ENCODE data around the gene MT1G. TPM values are rescaled to one million over a fixed set of nuclear protein-coding genes. Genes with fewer than 3 reads are reported as not detected.
A peak's percentile ranks its signal among the peaks of the same experiment; 100 is the strongest.
"Not testable (repeated sequence)": the region's sequence is repeated elsewhere in the genome, so short reads cannot be mapped to it uniquely, and the experiment has no call there.

MT1G gene
- total RNA-seq, 2 experiments from 2014 or later = 30.6 to 36.2 TPM

- ChIA-PET POLR2A (interaction anchor here (0.6 to 4.7 kb wide), 13 partner anchors 9 to 995 kb away, joined by 3 to 56 read pairs (median 7); partner anchors contain the start of genes MT1F, MT1X, MT2A and NLRC5), CTCF (interaction anchor here (1.3 to 2.8 kb wide), 4 partner anchors 11 to 77 kb away, joined by 3 to 14 read pairs (median 6); no protein-coding TSS in a partner anchor)
- ATAC-seq = peak; percentile 89
- Mint-ChIP-seq H3K27me3 (ENCODE audit: low read depth) (peaks cover 33% of the 10 kb centered on the region), H3K4me1 (ENCODE audit: low read depth) (peaks cover 18% of the 10 kb centered on the region), H3K36me3 (ENCODE audit: low read depth) (no peaks in the 10 kb centered on the region), H3K4me3 (peak within 1 kb of the TSS; percentile 81), H3K27ac (peak within 1 kb of the TSS; percentile 87), H3K9me3 (ENCODE audit: insufficient read depth) (no peaks in the 10 kb centered on the region)
- peak; percentile 77 for DNase-seq
Measured at GRCh38 chr16:56625140-56625942, 42.5 kb downstream of the MT1G start, which contains the start of gene MT1E. TSS of gene MT1E (plus strand) at chr16:56625781. CDS start at chr16:56625852, 71 bp downstream.

GRCh38 chr16:56623637-56624036 is 44.2 kb downstream of the MT1G start:
- Mint-ChIP-seq H3K9me3 (ENCODE audit: insufficient read depth) (no peaks in the 10 kb centered on the region), H3K4me3 (no peak overlapping the region), H3K4me1 (ENCODE audit: low read depth) (peaks cover 21% of the 10 kb centered on the region), H3K36me3 (ENCODE audit: low read depth) (no peaks in the 10 kb centered on the region), H3K27me3 (ENCODE audit: low read depth) (peaks cover 24% of the 10 kb centered on the region), H3K27ac (no peak overlapping the region)
- ChIA-PET POLR2A (interaction anchor here (1.0 to 4.7 kb wide), 3 partner anchors 13 to 308 kb away, joined by 3 to 56 read pairs (median 3); partner anchors contain the start of genes HERPUD1, MT1X and MT2A), CTCF (interaction anchor here (1.1 to 2.8 kb wide), 4 partner anchors 13 to 78 kb away, joined by 3 to 14 read pairs (median 5); no protein-coding TSS in a partner anchor)
- DNase-seq = no peak
- no peak for ATAC-seq

GRCh38 chr16:56623184-56623583 is 44.7 kb downstream of the MT1G start:
- CTCF ChIA-PET = interaction anchor here (1.1 to 2.8 kb wide), 4 partner anchors 12 to 79 kb away, joined by 3 to 14 read pairs (median 5); no protein-coding TSS in a partner anchor
- not testable (repeated sequence) for ATAC-seq; H3K36me3 Mint-ChIP-seq (ENCODE audit: low read depth); DNase-seq; H3K27ac Mint-ChIP-seq; H3K9me3 Mint-ChIP-seq (ENCODE audit: insufficient read depth); H3K4me3 Mint-ChIP-seq
- peaks cover 25% of the 10 kb centered on the region for H3K27me3 Mint-ChIP-seq (ENCODE audit: low read depth)
- POLR2A ChIA-PET = interaction anchor here (0.7 to 4.7 kb wide), 4 partner anchors 12 to 966 kb away, joined by 3 to 56 read pairs (median 4); partner anchors contain the start of genes HERPUD1, MT1X and MT2A
- peaks cover 24% of the 10 kb centered on the region for H3K4me1 Mint-ChIP-seq (ENCODE audit: low read depth)

GRCh38 chr16:56621665-56622445 is 46.0 kb downstream of the MT1G start:
- POLR2A ChIA-PET; H3K4me3 Mint-ChIP-seq; H3K36me3 Mint-ChIP-seq (ENCODE audit: low read depth); ATAC-seq; H3K27ac Mint-ChIP-seq; H3K9me3 Mint-ChIP-seq (ENCODE audit: insufficient read depth); DNase-seq: not testable (repeated sequence)
- H3K4me1 Mint-ChIP-seq (ENCODE audit: low read depth) = peaks cover 36% of the 10 kb centered on the region
- CTCF ChIA-PET = interaction anchor here (0.8 kb wide), 1 partner anchor 45 kb away, joined by 3 read pairs; no protein-coding TSS in a partner anchor
- H3K27me3 Mint-ChIP-seq (ENCODE audit: low read depth) = peaks cover 24% of the 10 kb centered on the region

- H3K27ac Mint-ChIP-seq = no peak overlapping the region
- POLR2A ChIA-PET = no interaction called here
- ATAC-seq (no peak), DNase-seq (no peak)
- H3K9me3 Mint-ChIP-seq (ENCODE audit: insufficient read depth) = no peaks in the 10 kb centered on the region
- H3K4me3 Mint-ChIP-seq = no peak overlapping the region
- CTCF ChIA-PET = no interaction called here
- H3K27me3 Mint-ChIP-seq (ENCODE audit: low read depth) = peaks cover 24% of the 10 kb centered on the region
- H3K36me3 Mint-ChIP-seq (ENCODE audit: low read depth) = no peaks in the 10 kb centered on the region
- peaks cover 32% of the 10 kb centered on the region for H3K4me1 Mint-ChIP-seq (ENCODE audit: low read depth)
Measured at GRCh38 chr16:56620339-56620897, 47.4 kb downstream of the MT1G start.

- H3K36me3 Mint-ChIP-seq (ENCODE audit: low read depth) = no peaks in the 10 kb centered on the region
- ATAC-seq (no peak), DNase-seq (no peak)
- peaks cover 43% of the 10 kb centered on the region for H3K4me1 Mint-ChIP-seq (ENCODE audit: low read depth)
- H3K4me3 Mint-ChIP-seq = peak overlapping the region; percentile 64
- ChIA-PET CTCF (interaction anchor here (0.7 to 3.0 kb wide), 5 partner anchors 10 to 84 kb away, joined by 3 to 7 read pairs (median 4); partner anchors contain the start of gene MT2A), POLR2A (interaction anchor here (0.9 to 1.6 kb wide), 2 partner anchors 10 to 26 kb away, joined by 4 to 13 read pairs; partner anchors contain the start of gene MT2A)
- H3K27ac Mint-ChIP-seq = no peak overlapping the region
- peaks cover 19% of the 10 kb centered on the region for H3K27me3 Mint-ChIP-seq (ENCODE audit: low read depth)
- H3K9me3 Mint-ChIP-seq (ENCODE audit: insufficient read depth) = no peaks in the 10 kb centered on the region
Measured at GRCh38 chr16:56618138-56618537, 49.7 kb downstream of the MT1G start.

GRCh38 chr16:56617212-56618085 is 50.4 kb downstream of the MT1G start:
- POLR2A ChIA-PET = interaction anchor here (1.6 to 2.6 kb wide), 2 partner anchors 9 kb away, joined by 13 to 14 read pairs; partner anchors contain the start of genes MT1E and MT2A
- no peak overlapping the region for H3K27ac Mint-ChIP-seq

More at GRCh38 chr16:56617212-56618085, 50.4 kb downstream of the MT1G start:
- DNase-seq = peak; percentile 82
- peak; percentile 99 for ATAC-seq
- peaks cover 17% of the 10 kb centered on the region for H3K27me3 Mint-ChIP-seq (ENCODE audit: low read depth)
- H3K9me3 Mint-ChIP-seq (ENCODE audit: insufficient read depth) = no peaks in the 10 kb centered on the region
- no peaks in the 10 kb centered on the region for H3K36me3 Mint-ChIP-seq (ENCODE audit: low read depth)
- H3K4me1 Mint-ChIP-seq (ENCODE audit: low read depth) = peaks cover 44% of the 10 kb centered on the region
- H3K4me3 Mint-ChIP-seq = peak overlapping the region; percentile 64
- CTCF ChIA-PET = interaction anchor here (1.0 to 3.0 kb wide), 4 partner anchors 9 to 84 kb away, joined by 3 to 7 read pairs (median 5); partner anchors contain the start of gene MT2A

Other genes starting within 250 kb of the MT1G start
- 10 to 100 TPM; 39.0 to 47.5 TPM for gene AMFR, start 242.5 kb downstream of the MT1G start, total RNA-seq
- gene NUDT21, start 216.7 kb downstream of the MT1G start, total RNA-seq = 100 to 1,000 TPM; 237 TPM
- 10 to 100 TPM; 41.8 to 42.0 TPM for gene OGFOD1, start 216.5 kb downstream of the MT1G start, total RNA-seq
- gene BBS2, start 148.0 kb downstream of the MT1G start, total RNA-seq = 1 to 10 TPM; 8.4 to 9.6 TPM
- not detected for gene MT4, start 103.0 kb downstream of the MT1G start, total RNA-seq
- gene MT3, start 78.5 kb downstream of the MT1G start, total RNA-seq = 1 to 10 TPM; 6.2 to 7.5 TPM
- 100 to 1,000 TPM; 186 to 210 TPM for gene MT2A, start 59.5 kb downstream of the MT1G start, total RNA-seq
- 10 to 100 TPM; 65.0 to 74.8 TPM for gene MT1E, start 42.3 kb downstream of the MT1G start, total RNA-seq
- gene MT1M, start 35.4 kb downstream of the MT1G start, total RNA-seq = not detected
- not detected for gene MT1A, start 29.4 kb downstream of the MT1G start, total RNA-seq
- not detected for gene MT1B, start 16.2 kb downstream of the MT1G start, total RNA-seq
- 10 to 100 TPM; 25.8 to 28.0 TPM for gene MT1F, start 10.1 kb downstream of the MT1G start, total RNA-seq
- gene MT1H, start 1.7 kb upstream of the MT1G start, total RNA-seq = 1 to 10 TPM in 1 of 2 experiments, under 1 TPM in 1; 0.84 to 1.9 TPM
- 10 to 100 TPM; 85.3 to 86.0 TPM for gene MT1X, start 14.4 kb upstream of the MT1G start, total RNA-seq
- gene NUP93, start 62.1 kb upstream of the MT1G start, total RNA-seq = 100 to 1,000 TPM; 129 to 143 TPM
- not detected for gene SLC12A3, start 197.1 kb upstream of the MT1G start, total RNA-seq

Measured in activated CD8-positive, alpha-beta T cell treated with anti-CD3 and anti-CD28 coated beads, Interleukin-2, amount 10 ng/mL, durations not matched to agents 7 days and 5 days (primary cell).